CD4-positive, alpha-beta T cell treated with Interleukin-4 for 1 hour (primary cell): ENCODE measurements around the gene PLB1.

Experiments
- DNase-seq, 2 donors: peaks; one replicate each; pipeline ENCODE4 v3.0.0-alpha.2; 2020 to 2022

The PLB1 gene

GRCh38 chr2:28631514-28632206 is 135.8 kb downstream of the PLB1 start:
- DNase-seq = no peak

GRCh38 chr2:28632791-28633190 is 136.9 kb downstream of the PLB1 start:
- DNase-seq = no peak

GRCh38 chr2:28633204-28633603 is 137.3 kb downstream of the PLB1 start:
- no peak for DNase-seq

- DNase-seq = no peak
These were observed 137.9 kb downstream of the PLB1 start for GRCh38 chr2:28633746-28634145.

- DNase-seq = no peak
These were observed 139.3 kb downstream of the PLB1 start for GRCh38 chr2:28635191-28635611.

GRCh38 chr2:28636491-28636890 is 140.6 kb downstream of the PLB1 start:
- no peak for DNase-seq

GRCh38 chr2:28637066-28638047 is 141.5 kb downstream of the PLB1 start:
- no peak for DNase-seq

- DNase-seq = no peak
These were observed 142.2 kb downstream of the PLB1 start for GRCh38 chr2:28638102-28638501.

GRCh38 chr2:28639092-28639691 is 143.3 kb downstream of the PLB1 start:
- no peak for DNase-seq

- DNase-seq = no peak
These were observed 144.0 kb downstream of the PLB1 start for GRCh38 chr2:28639836-28640235.

GRCh38 chr2:28640260-28640907 is 144.5 kb downstream of the PLB1 start:
- DNase-seq = no peak

GRCh38 chr2:28640908-28641300 is 145.0 kb downstream of the PLB1 start:
- DNase-seq = no peak

- no peak for DNase-seq
These were observed 146.9 kb downstream of the PLB1 start for GRCh38 chr2:28642796-28643195.

- DNase-seq = no peak
These were observed 147.5 kb downstream of the PLB1 start for GRCh38 chr2:28643327-28643726.

GRCh38 chr2:28643911-28644334 is 148.1 kb downstream of the PLB1 start:
- DNase-seq = no peak

GRCh38 chr2:28644760-28645159 is 148.9 kb downstream of the PLB1 start:
- no peak for DNase-seq

- no peak for DNase-seq
These were observed 149.7 kb downstream of the PLB1 start for GRCh38 chr2:28645553-28645952.

- peak; percentile 17 to 20 for DNase-seq
These were observed 151.8 kb downstream of the PLB1 start for GRCh38 chr2:28647682-28648081.

- no peak for DNase-seq
These were observed 152.3 kb downstream of the PLB1 start for GRCh38 chr2:28648147-28648546.

- no peak for DNase-seq
These were observed 153.0 kb downstream of the PLB1 start for GRCh38 chr2:28648671-28649395.

- no peak for DNase-seq
These were observed 153.8 kb downstream of the PLB1 start for GRCh38 chr2:28649481-28650265.

- DNase-seq = no peak
These were observed 154.4 kb downstream of the PLB1 start for GRCh38 chr2:28650266-28650584.
